HEK293 (cell line): Measurements from ENCODE around the gene SPIRE2.

ENCODE experiments used
- PBX3 ChIP-seq: sonication (generic); formaldehyde crosslinking; IDR thresholded peaks from 2 replicates; pipeline ENCODE4 v1.8.1; 2022; ENCODE audit warnings: mild to moderate bottlenecking, moderate library complexity, missing genetic modification reagents
- ZBTB7A ChIP-seq: fragments of 450-650 bp; formaldehyde crosslinking; IDR thresholded peaks from 2 replicates; pipeline ENCODE4 v1.5.1; 2016; ENCODE audit warnings: low read depth, missing biosample characterization, missing genetic modification characterization
- ZNF146 ChIP-seq: fragments of 450-650 bp; formaldehyde crosslinking; IDR thresholded peaks from 2 replicates; pipeline ENCODE4 v1.5.1; 2016; ENCODE audit warnings: missing biosample characterization, missing genetic modification characterization
- ZNF423 ChIP-seq: fragments of 450-650 bp; formaldehyde crosslinking; IDR thresholded peaks from 2 replicates; pipeline ENCODE4 v1.5.1; 2016; ENCODE audit warnings: missing biosample characterization, missing genetic modification characterization

DNA sequence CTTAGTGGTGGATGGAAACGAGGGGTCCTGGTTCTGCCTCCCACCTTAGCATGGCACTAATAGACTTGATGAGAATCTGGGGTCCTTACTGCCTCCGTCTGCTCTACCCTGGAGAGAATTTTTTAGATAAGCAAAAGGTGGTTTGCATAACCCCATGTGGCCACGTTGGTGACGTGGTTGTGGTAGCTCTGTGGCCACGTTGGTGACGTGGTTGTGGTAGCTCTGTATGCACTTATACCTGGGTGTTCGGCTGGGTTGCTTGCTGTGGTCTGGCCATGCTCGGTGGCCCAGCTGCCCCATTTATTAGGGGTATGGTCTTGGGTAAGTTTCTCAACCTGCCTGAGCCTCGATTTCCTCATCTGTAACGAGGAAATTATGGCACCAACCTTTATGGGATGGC is 13.0 kb downstream of the SPIRE2 start:
- TF ChIP-seq PBX3 (CRISPR knock-in tag), result no peak
- no peak for TF ChIP-seq ZBTB7A
- no peak for TF ChIP-seq ZNF423 (tag by site-specific recombination)
- no peak for TF ChIP-seq ZNF146
